ENCODE measurements around the gene IFNL2. TPM values are rescaled to one million over a fixed set of nuclear protein-coding genes. Genes with fewer than 3 reads are reported as not detected.
"Not testable (repeated sequence)": the region's sequence is repeated elsewhere in the genome, so short reads cannot be mapped to it uniquely, and the experiment has no call there.

IFNL2 gene
- total and polyA plus RNA-seq, 4 experiments from 2014 or later: not detected

DNA sequence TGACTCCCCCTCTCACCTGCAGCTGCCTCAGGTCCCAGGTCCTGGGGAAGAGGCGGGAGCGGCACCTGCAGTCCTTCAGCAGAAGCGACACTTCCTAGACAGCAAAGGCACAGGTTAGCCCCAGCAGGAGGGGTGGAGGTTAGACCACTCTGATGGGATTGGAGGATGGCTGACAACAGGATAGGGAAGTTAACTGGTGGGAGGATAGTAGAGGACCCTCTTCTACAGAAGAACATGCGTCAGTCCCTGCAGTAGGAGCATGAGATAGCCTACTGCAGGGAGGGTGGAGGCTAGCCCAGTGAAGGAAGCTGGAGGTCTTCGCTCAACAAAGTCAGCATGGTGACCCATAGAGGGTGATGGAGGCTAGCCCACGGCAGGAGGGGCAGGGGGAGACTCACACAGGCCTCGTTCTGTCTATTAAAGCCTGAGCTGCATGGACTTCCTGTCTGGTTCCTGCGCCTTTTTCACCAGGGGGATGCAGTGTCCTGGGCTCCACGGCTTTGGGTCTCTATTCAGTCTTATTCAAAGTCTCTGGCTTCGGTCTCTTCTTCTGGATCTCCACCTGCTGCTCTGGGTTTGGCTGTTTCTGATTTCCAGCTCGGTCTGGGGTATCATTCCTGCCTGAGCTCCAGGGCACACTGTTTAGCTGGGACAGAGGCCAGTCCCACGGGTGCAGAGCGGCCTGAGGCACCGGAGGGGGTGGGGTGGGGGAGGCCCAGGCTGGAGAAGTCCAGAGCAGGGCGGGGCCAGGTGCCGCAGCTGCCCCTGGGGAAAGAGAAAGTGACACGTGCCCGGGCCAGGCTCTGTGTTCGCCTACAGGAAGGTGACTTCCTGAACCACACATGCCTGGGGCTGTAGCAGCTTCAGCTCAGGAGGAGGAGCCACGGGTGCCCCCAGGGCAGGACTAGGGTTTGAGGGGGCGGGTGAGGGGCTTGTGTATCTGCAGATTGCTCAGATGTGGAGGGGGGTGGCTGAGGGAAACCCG lies 30.7 kb upstream of the IFNL2 start:
- POLR2A ChIA-PET (ENCODE audit: partially characterized antibody): interaction anchor here (0.8 to 1.4 kb wide), 6 partner anchors 60 to 105 kb away, joined by 3 to 4 read pairs (median 3); partner anchors contain the start of gene SAMD4B
- peaks cover 8 to 32% (median 18%) of the 10 kb centered on the region in 4 donors for H3K4me1 Mint-ChIP-seq
- Histone ChIP-seq H3K9me3 (ENCODE audit: control insufficient read depth in 1 of 2, low read length in 2 of 2) (no peaks in the 10 kb centered on the region), H3K27ac (ENCODE audit: low read depth, low read length) (no peak overlapping the region), H3K4me1 (ENCODE audit: insufficient read depth, low read length) (peaks cover 25% of the 10 kb centered on the region), H3K27me3 (ENCODE audit: insufficient read depth, low read length) (no peaks in the 10 kb centered on the region), H3K36me3 (ENCODE audit: insufficient read depth, low read length) (no peaks in the 10 kb centered on the region), H3K4me3 (ENCODE audit: low read length in 2 of 2) (no peak overlapping the region)
- H3K36me3 Mint-ChIP-seq: no peaks in the 10 kb centered on the region
- H3K9me3 Mint-ChIP-seq: peaks cover 0 to 1% (median 0%) of the 10 kb centered on the region in 8 donors
- H3K27ac Mint-ChIP-seq: peak overlapping the region; percentile 38 to 91 (median 80)
- CTCF ChIA-PET (ENCODE audit: partially characterized antibody): interaction anchor here (1.0 to 2.1 kb wide), 2 partner anchors 90 to 91 kb away, joined by 3 to 6 read pairs; no protein-coding TSS in a partner anchor
- H3K4me3 Mint-ChIP-seq: peak overlapping the region; percentile 67 to 77 (median 74)
- peak in 4 of 5 donors; percentile 11 to 58 (median 20) for DNase-seq
- intact Hi-C loops (cut with micrococcal nuclease): no loop called here
- H3K27me3 Mint-ChIP-seq: no peaks in the 10 kb centered on the region

DNA sequence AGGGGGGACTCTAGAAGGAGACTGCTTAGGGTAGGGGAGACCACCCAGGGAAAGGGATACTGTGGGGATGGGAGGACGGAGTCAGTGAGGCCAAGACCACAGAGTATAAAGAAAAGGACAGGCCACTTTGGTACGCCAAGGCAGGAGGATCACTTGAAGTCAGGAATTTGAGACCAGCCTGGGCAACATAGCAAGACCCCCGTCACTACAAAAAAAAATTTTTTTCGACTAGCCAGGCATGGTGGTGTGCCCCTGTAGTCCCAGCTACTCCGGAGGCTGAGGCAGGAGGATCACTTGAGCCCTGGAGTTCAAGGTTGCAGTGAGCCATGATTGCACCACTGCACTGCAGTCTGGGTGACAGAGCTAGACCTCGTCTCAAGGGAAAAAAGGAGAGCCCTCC lies 30.0 kb upstream of the IFNL2 start:
- no peak for DNase-seq
- intact Hi-C loops (cut with micrococcal nuclease): no loop called here
- CTCF ChIA-PET (ENCODE audit: partially characterized antibody): interaction anchor here (0.6 to 2.1 kb wide), 3 partner anchors 85 to 91 kb away, joined by 3 to 6 read pairs (median 3); no protein-coding TSS in a partner anchor
- H3K36me3 ChIP-seq (ENCODE audit: insufficient read depth, low read length): no peaks in the 10 kb centered on the region
- H3K4me1 ChIP-seq (ENCODE audit: insufficient read depth, low read length): peaks cover 25% of the 10 kb centered on the region
- no peaks in the 10 kb centered on the region for H3K27me3 ChIP-seq (ENCODE audit: insufficient read depth, low read length)
- no peaks in the 10 kb centered on the region for H3K36me3 Mint-ChIP-seq
- H3K9me3 Mint-ChIP-seq: peaks cover 0 to 1% (median 0%) of the 10 kb centered on the region in 8 donors
- no peaks in the 10 kb centered on the region for H3K9me3 ChIP-seq (ENCODE audit: control insufficient read depth in 1 of 2, low read length in 2 of 2)
- H3K4me3 Mint-ChIP-seq: peak overlapping the region in 7 of 8 donors; percentile 67 to 77 (median 75)
- POLR2A ChIA-PET (ENCODE audit: partially characterized antibody): interaction anchor here (0.8 to 1.4 kb wide), 5 partner anchors 60 to 104 kb away, joined by 3 to 4 read pairs (median 3); partner anchors contain the start of gene SAMD4B
- H3K4me1 Mint-ChIP-seq: peaks cover 8 to 32% (median 18%) of the 10 kb centered on the region in 4 donors
- H3K27ac ChIP-seq (ENCODE audit: low read depth, low read length): no peak overlapping the region
- peak overlapping the region; percentile 38 to 87 (median 80) for H3K27ac Mint-ChIP-seq
- no peak overlapping the region for H3K4me3 ChIP-seq (ENCODE audit: low read length in 2 of 2)
- H3K27me3 Mint-ChIP-seq: no peaks in the 10 kb centered on the region

DNA sequence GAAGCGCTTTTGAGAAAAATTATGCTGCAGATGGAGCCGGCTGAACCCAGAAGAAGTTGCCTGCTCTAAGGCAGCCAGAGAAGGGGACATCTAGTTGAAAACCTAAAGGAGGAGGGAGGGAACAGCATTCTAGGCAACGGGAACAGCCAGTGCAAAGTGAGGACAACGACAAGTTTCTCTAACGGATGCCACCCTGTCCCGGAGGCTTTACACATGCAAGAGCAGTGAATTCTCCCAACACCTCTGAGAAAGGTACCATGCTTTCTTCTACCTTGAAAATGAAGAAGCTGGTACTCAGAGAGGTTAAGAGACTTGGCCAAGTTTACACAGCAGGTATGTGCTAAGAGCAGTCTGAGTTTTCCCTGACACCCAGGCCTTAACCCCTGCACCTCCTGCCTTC lies 29.3 kb upstream of the IFNL2 start:
- intact Hi-C loops (cut with micrococcal nuclease): no loop called here
- no peak for DNase-seq
- Histone ChIP-seq H3K4me3 (ENCODE audit: low read length in 2 of 2) (no peak overlapping the region), H3K36me3 (ENCODE audit: insufficient read depth, low read length) (no peaks in the 10 kb centered on the region), H3K27ac (ENCODE audit: low read depth, low read length) (no peak overlapping the region), H3K4me1 (ENCODE audit: insufficient read depth, low read length) (peaks cover 25% of the 10 kb centered on the region), H3K9me3 (ENCODE audit: control insufficient read depth in 1 of 2, low read length in 2 of 2) (no peaks in the 10 kb centered on the region), H3K27me3 (ENCODE audit: insufficient read depth, low read length) (no peaks in the 10 kb centered on the region)
- no peaks in the 10 kb centered on the region for H3K36me3 Mint-ChIP-seq
- H3K4me1 Mint-ChIP-seq: peaks cover 8 to 32% (median 18%) of the 10 kb centered on the region in 4 donors
- no peak overlapping the region for H3K4me3 Mint-ChIP-seq
- H3K27ac Mint-ChIP-seq: no peak overlapping the region
- peaks cover 0 to 1% (median 0%) of the 10 kb centered on the region in 8 donors for H3K9me3 Mint-ChIP-seq
- ChIA-PET CTCF (ENCODE audit: partially characterized antibody) (interaction anchor here (0.6 to 2.1 kb wide), 2 partner anchors 84 to 89 kb away, joined by 3 to 6 read pairs; no protein-coding TSS in a partner anchor), POLR2A (ENCODE audit: partially characterized antibody) (no interaction called here)
- no peaks in the 10 kb centered on the region for H3K27me3 Mint-ChIP-seq

GRCh38 chr19:39240421-39240820 lies 27.8 kb upstream of the IFNL2 start:
- POLR2A ChIA-PET (ENCODE audit: partially characterized antibody): no interaction called here
- CTCF ChIA-PET (ENCODE audit: partially characterized antibody): no interaction called here
- peaks cover 8 to 32% (median 18%) of the 10 kb centered on the region in 4 donors for H3K4me1 Mint-ChIP-seq
- no peak for DNase-seq
- H3K27ac Mint-ChIP-seq: no peak overlapping the region
- no peaks in the 10 kb centered on the region for H3K36me3 ChIP-seq (ENCODE audit: insufficient read depth, low read length)
- H3K36me3 Mint-ChIP-seq: no peaks in the 10 kb centered on the region
- H3K27me3 ChIP-seq (ENCODE audit: insufficient read depth, low read length): no peaks in the 10 kb centered on the region
- H3K9me3 ChIP-seq (ENCODE audit: control insufficient read depth in 1 of 2, low read length in 2 of 2): no peaks in the 10 kb centered on the region
- peaks cover 0 to 1% (median 0%) of the 10 kb centered on the region in 8 donors for H3K9me3 Mint-ChIP-seq
- no peak overlapping the region for H3K27ac ChIP-seq (ENCODE audit: low read depth, low read length)
- H3K27me3 Mint-ChIP-seq: no peaks in the 10 kb centered on the region
- H3K4me3 Mint-ChIP-seq: no peak overlapping the region
- intact Hi-C loops (cut with micrococcal nuclease): no loop called here
- peaks cover 25% of the 10 kb centered on the region for H3K4me1 ChIP-seq (ENCODE audit: insufficient read depth, low read length)
- no peak overlapping the region for H3K4me3 ChIP-seq (ENCODE audit: low read length in 2 of 2)

DNA sequence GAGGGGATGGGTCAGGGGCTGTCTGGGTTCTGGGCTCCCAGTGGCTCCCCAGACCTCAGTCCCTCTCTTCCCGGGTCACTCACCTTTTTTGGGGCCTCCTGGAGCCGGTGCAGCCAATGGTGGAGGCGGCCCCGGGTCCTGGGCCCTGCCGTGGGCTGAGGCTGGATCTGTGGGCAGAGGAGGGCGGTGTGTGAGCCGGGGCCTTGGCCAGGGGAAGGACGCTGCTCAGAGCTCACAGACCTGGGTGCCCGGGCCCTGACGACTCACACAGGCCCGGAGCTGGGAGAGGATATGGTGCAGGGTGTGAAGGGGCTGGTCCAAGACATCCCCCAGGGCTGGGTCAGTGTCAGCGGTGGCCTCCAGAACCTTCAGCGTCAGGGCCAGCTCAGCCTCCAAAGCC lies 24.5 kb upstream of the IFNL2 start:
- H3K27me3 ChIP-seq (ENCODE audit: insufficient read depth, low read length); H3K9me3 Mint-ChIP-seq; H3K27ac ChIP-seq (ENCODE audit: low read depth, low read length); intact Hi-C loops (cut with micrococcal nuclease); H3K4me1 ChIP-seq (ENCODE audit: insufficient read depth, low read length); H3K4me1 Mint-ChIP-seq; POLR2A ChIA-PET (ENCODE audit: partially characterized antibody); DNase-seq; CTCF ChIA-PET (ENCODE audit: partially characterized antibody); H3K27me3 Mint-ChIP-seq; H3K36me3 ChIP-seq (ENCODE audit: insufficient read depth, low read length); H3K27ac Mint-ChIP-seq; H3K9me3 ChIP-seq (ENCODE audit: control insufficient read depth in 1 of 2, low read length in 2 of 2); H3K4me3 Mint-ChIP-seq; H3K4me3 ChIP-seq (ENCODE audit: low read length in 2 of 2); H3K36me3 Mint-ChIP-seq: not testable (repeated sequence)

- H3K9me3 ChIP-seq (ENCODE audit: control insufficient read depth in 1 of 2, low read length in 2 of 2); H3K4me3 Mint-ChIP-seq; H3K4me1 Mint-ChIP-seq; H3K27ac ChIP-seq (ENCODE audit: low read depth, low read length); intact Hi-C loops (cut with micrococcal nuclease); CTCF ChIA-PET (ENCODE audit: partially characterized antibody); H3K36me3 Mint-ChIP-seq; DNase-seq; H3K27me3 ChIP-seq (ENCODE audit: insufficient read depth, low read length); H3K27me3 Mint-ChIP-seq; H3K9me3 Mint-ChIP-seq; H3K4me1 ChIP-seq (ENCODE audit: insufficient read depth, low read length); H3K36me3 ChIP-seq (ENCODE audit: insufficient read depth, low read length); POLR2A ChIA-PET (ENCODE audit: partially characterized antibody); H3K4me3 ChIP-seq (ENCODE audit: low read length in 2 of 2): not testable (repeated sequence)
- peak within 1 kb of the TSS in 1 of 7 donors; percentile 71 for H3K27ac Mint-ChIP-seq
Observed at GRCh38 chr19:39244410-39245100, 23.6 kb upstream of the IFNL2 start, which contains the start of gene IFNL3. Gene IFNL3 (minus strand): TSS chr19:39245006. CDS start chr19:39244967, 39 bp downstream.

GRCh38 chr19:39245166-39245565 lies 23.0 kb upstream of the IFNL2 start:
- DNase-seq; H3K4me1 Mint-ChIP-seq; H3K27ac ChIP-seq (ENCODE audit: low read depth, low read length); POLR2A ChIA-PET (ENCODE audit: partially characterized antibody); H3K9me3 ChIP-seq (ENCODE audit: control insufficient read depth in 1 of 2, low read length in 2 of 2); H3K36me3 ChIP-seq (ENCODE audit: insufficient read depth, low read length); intact Hi-C loops (cut with micrococcal nuclease); H3K9me3 Mint-ChIP-seq; H3K27ac Mint-ChIP-seq; CTCF ChIA-PET (ENCODE audit: partially characterized antibody); H3K4me3 ChIP-seq (ENCODE audit: low read length in 2 of 2); H3K27me3 Mint-ChIP-seq; H3K36me3 Mint-ChIP-seq; H3K27me3 ChIP-seq (ENCODE audit: insufficient read depth, low read length); H3K4me1 ChIP-seq (ENCODE audit: insufficient read depth, low read length); H3K4me3 Mint-ChIP-seq: not testable (repeated sequence)
